Loucy (cell line): ENCODE data around the gene ARFIP1.

Experiments
- H2AFZ ChIP-seq: fragments of 200-600 bp; sonication (generic); 2 replicates; pipeline ENCODE4 v1.6.0; 2016; ENCODE audit warnings: antibody characterized with exemption, mild to moderate bottlenecking, low read length, moderate library complexity
- H3F3A ChIP-seq: fragments of 200-600 bp; 2 replicates; pipeline ENCODE4 v1.6.0; 2016; ENCODE audit warnings: antibody characterized with exemption, low read depth, mild to moderate bottlenecking
- H3K27me3 ChIP-seq: fragments of 200-600 bp; sonication (generic); 2 replicates; pipeline ENCODE4 v1.6.1; 2014; ENCODE audit warnings: low read length, mild to moderate bottlenecking; ENCODE audit not compliant: insufficient read depth, poor library complexity, severe bottlenecking
- H3K36me3 ChIP-seq: fragments of 200-600 bp; sonication (generic); 2 replicates; pipeline ENCODE4 v1.6.1; 2016; ENCODE audit warnings: low read length; ENCODE audit not compliant: insufficient read depth
- H3K4me1 ChIP-seq: fragments of 200-600 bp; sonication (generic); 2 replicates; pipeline ENCODE4 v1.5.1; 2014; ENCODE audit warnings: low read length, mild to moderate bottlenecking; ENCODE audit not compliant: insufficient read depth, poor library complexity, severe bottlenecking
- H3K4me2 ChIP-seq: fragments of 200-600 bp; sonication (generic); 2 replicates; pipeline ENCODE4 v1.6.0; 2014; ENCODE audit warnings: antibody characterized with exemption, low read length, low read depth, mild to moderate bottlenecking; ENCODE audit not compliant: poor library complexity, severe bottlenecking
- H3K4me3 ChIP-seq: fragments of 200-600 bp; sonication (generic); 2 replicates; pipeline ENCODE4 v1.5.1; 2014; ENCODE audit warnings: low read length, mild to moderate bottlenecking, mixed read lengths; ENCODE audit not compliant: poor library complexity, severe bottlenecking
- H3K79me2 ChIP-seq: fragments of 200-600 bp; sonication (generic); 2 replicates; pipeline ENCODE4 v1.6.1; 2014; ENCODE audit warnings: low read length; ENCODE audit not compliant: insufficient read depth
- H3K9ac ChIP-seq: fragments of 200-600 bp; sonication (generic); 2 replicates; pipeline ENCODE4 v1.6.0; 2014; ENCODE audit warnings: mild to moderate bottlenecking, low read depth, low read length, moderate library complexity; ENCODE audit not compliant: poor library complexity, severe bottlenecking
- H3K9me2 ChIP-seq: fragments of 200-600 bp; sonication (generic); replicated peaks from 2 replicates; pipeline ENCODE4 v1.6.1; 2016; ENCODE audit warnings: low read depth, low read length, mixed read lengths
- H3K9me3 ChIP-seq: fragments of 200-600 bp; sonication (generic); 2 replicates; pipeline ENCODE4 v1.6.1; 2014; ENCODE audit warnings: mild to moderate bottlenecking, antibody characterized with exemption, low read length, low read depth; ENCODE audit not compliant: insufficient read depth
- H4K20me1 ChIP-seq: fragments of 200-600 bp; sonication (generic); 2 replicates; pipeline ENCODE4 v1.6.0; 2014; ENCODE audit warnings: antibody characterized with exemption, low read length, mild to moderate bottlenecking; ENCODE audit not compliant: insufficient read depth, poor library complexity, severe bottlenecking
- CTCF ChIP-seq: fragments of 200-600 bp; sonication (generic); conservative IDR thresholded peaks from 2 replicates; pipeline ENCODE4 v1.5.1; 2014; ENCODE audit warnings: mild to moderate bottlenecking, antibody characterized with exemption, low read length
- EZH2phosphoT487 ChIP-seq: fragments of 200-600 bp; IDR thresholded peaks from 2 replicates; pipeline ENCODE4 v1.6.1; 2018; ENCODE audit warnings: antibody characterized with exemption, mild to moderate bottlenecking, moderate library complexity, borderline replicate concordance

Gene ARFIP1

GRCh38 chr4:152929888-152930287, 150.1 kb downstream of the ARFIP1 start:
- Histone ChIP-seq H3K4me3 (peak overlapping the region; percentile 29), H3K27me3 (no peaks in the 10 kb centered on the region), H3K79me2 (no peaks in the 10 kb centered on the region), H3K4me2 (peak overlapping the region; percentile 59), H3K9me2 (no peaks in the 10 kb centered on the region), H3K4me1 (peaks cover 32% of the 10 kb centered on the region), H3K36me3 (no peaks in the 10 kb centered on the region), H2AFZ (0 out of 2 replicates have a peak overlapping the region, but pooled peaks have one; percentile 25), H3F3A (no peaks in the 10 kb centered on the region), H3K9me3 (no peaks in the 10 kb centered on the region), H3K9ac (peak overlapping the region; percentile 50), H4K20me1 (no peaks in the 10 kb centered on the region)
- no peak for TF ChIP-seq CTCF
- TF ChIP-seq EZH2phosphoT487: no peak

- Histone ChIP-seq H3K9ac (no peak overlapping the region), H3K79me2 (no peaks in the 10 kb centered on the region), H2AFZ (no peak overlapping the region), H3K4me2 (no peak overlapping the region), H3K36me3 (no peaks in the 10 kb centered on the region), H3K9me2 (no peaks in the 10 kb centered on the region), H3K9me3 (no peaks in the 10 kb centered on the region), H3F3A (no peaks in the 10 kb centered on the region), H4K20me1 (no peaks in the 10 kb centered on the region), H3K27me3 (no peaks in the 10 kb centered on the region), H3K4me3 (no peak overlapping the region), H3K4me1 (peaks cover 9% of the 10 kb centered on the region)
- no peak for TF ChIP-seq EZH2phosphoT487
- TF ChIP-seq CTCF: no peak
These were observed 155.4 kb downstream of the ARFIP1 start for GRCh38 chr4:152935143-152935542.

- H3K9me3 ChIP-seq: no peaks in the 10 kb centered on the region
- no peak within 1 kb of the TSS for H3K9ac ChIP-seq
- H3K4me1 ChIP-seq: peaks cover 2% of the 10 kb centered on the region
- H2AFZ ChIP-seq: no peak within 1 kb of the TSS
- H3K4me2 ChIP-seq: peak within 1 kb of the TSS; percentile 49
- H3K79me2 ChIP-seq: no peaks in the 10 kb centered on the region
- TF ChIP-seq CTCF (no peak), EZH2phosphoT487 (no peak)
- H3F3A ChIP-seq: no peaks in the 10 kb centered on the region
- H4K20me1 ChIP-seq: no peaks in the 10 kb centered on the region
- H3K27me3 ChIP-seq: no peaks in the 10 kb centered on the region
- H3K9me2 ChIP-seq: no peaks in the 10 kb centered on the region
- no peaks in the 10 kb centered on the region for H3K36me3 ChIP-seq
- H3K4me3 ChIP-seq: peak within 1 kb of the TSS; percentile 30
These were observed 156.1 kb downstream of the ARFIP1 start, which contains the start of gene FHDC1 for GRCh38 chr4:152935631-152936445. TSS of gene FHDC1 (plus strand) at chr4:152936323. CDS start at chr4:152943058, 6,735 bp downstream.
